ENCODE results near the gene PLB1. TPM values are rescaled to one million over a fixed set of nuclear protein-coding genes. Genes with fewer than 3 reads are reported as not detected.

The PLB1 gene
- total and polyA plus RNA-seq, 9 of the 15 experiments (the other 6 are each of a cell fraction or from before 2014, with no cell fraction given): 0.01 to 0.09 (median 0.07) TPM; not detected in 2

GRCh38 chr2:28592481-28592880 is 96.6 kb downstream of the PLB1 start:
- Histone ChIP-seq H3K9me1 (ENCODE audit: control insufficient read depth, insufficient read depth, low read length) (no peaks in the 10 kb centered on the region), H3K4me3 (no peak overlapping the region), H3K4me1 (replicated peaks in 1 of 2; ENCODE audit: control insufficient read depth in 2 of 2, insufficient read depth in 2 of 2, low read length in 2 of 2) (peaks cover 5 to 8% of the 10 kb centered on the region in 2 experiments; a peak in 2 of 5 replicates), H3K27ac (ENCODE audit: extremely low read depth, low read depth, low read length) (no peak overlapping the region), H3K79me2 (ENCODE audit: control insufficient read depth, insufficient read depth, low read length) (no peaks in the 10 kb centered on the region), H4K20me1 (replicated peaks; ENCODE audit: control insufficient read depth, insufficient read depth, low read length) (no peaks in the 10 kb centered on the region), H3K27me3 (ENCODE audit: control insufficient read depth in 2 of 2, insufficient read depth in 2 of 2, low read length in 2 of 2) (peaks cover 0 to 13% of the 10 kb centered on the region in 2 experiments; a peak in 3 of 5 replicates), H3K9me3 (replicated peaks; ENCODE audit: control insufficient read depth, insufficient read depth, low read depth, low read length) (no peaks in the 10 kb centered on the region), H3K4me2 (ENCODE audit: insufficient read depth, low read length) (no peak overlapping the region), H3K9ac (ENCODE audit: insufficient read depth in 1 of 2, low read depth in 2 of 2, low read length in 2 of 2) (no peak overlapping the region), H3K36me3 (ENCODE audit: control insufficient read depth, insufficient read depth, low read length) (no peaks in the 10 kb centered on the region), H2AFZ (ENCODE audit: low read depth, low read length) (no peak overlapping the region)
- BruUV-seq (replicated peaks): no TSS peak
- ChIA-PET POLR2A (interaction anchor here (1.2 kb wide), 1 partner anchor 23 kb away, joined by 3 read pairs; no protein-coding TSS in a partner anchor), CTCF (ENCODE audit: low intra/inter-chr PET ratio) (interaction anchor here (2.5 kb wide), 1 partner anchor 26 kb away, joined by 13 read pairs; no protein-coding TSS in a partner anchor)
- in situ Hi-C loops (cut with MboI) (loop anchor here (25.0 kb wide), 1 partner anchor 170 kb away; the partner anchor contains the start of gene PPP1CB), intact Hi-C loops (cut with micrococcal nuclease) (loop anchor here (10.0 kb wide), 1 partner anchor 362 kb away; no protein-coding TSS in a partner anchor)
- 65% methylated on average over 3 of the region's 3 CpGs for WGBS (ENCODE audit: insufficient coverage, low coverage, missing lambda C conversion rate)
- ATAC-seq (no peak), DNase-seq (ENCODE audit: extremely low read depth in 1 of 4, low spot score in 3 of 4) (no peak), FAIRE-seq (no peak)
- TF ChIP-seq CEBPG (CRISPR knock-in tag; IDR thresholded peaks at IDR 0.05) (no peak), CEBPG (tag; conservative IDR thresholded peaks at IDR 0.05 in 1 of 2, IDR thresholded peaks at IDR 0.05 in 1 of 2) (no peak), ZNF444 (CRISPR knock-in tag; IDR thresholded peaks at IDR 0.05) (no peak), GTF2F1 (IDR thresholded peaks at IDR 0.05; ENCODE audit: low read depth, low read length) (no peak), SOX6 (IDR thresholded peaks at IDR 0.05) (no peak), CSDE1 (IDR thresholded peaks at IDR 0.05) (no peak), TRIM28 (IDR thresholded peaks at IDR 0.05) (no peak), U2AF1 (optimal IDR thresholded peaks at IDR 0.05; ENCODE audit: low read depth, low read length) (no peak)

All from K562 (cell line).